Mesenchymal stem cell (in vitro differentiated cells and primary cell): ENCODE results near the gene MSI2.
A peak's percentile ranks its signal among the peaks of the same experiment; 100 is the strongest.

ENCODE experiments used
- DNase-seq: peaks from one replicate; pipeline ENCODE4 v3.0.0-alpha.2; 2013
- H2AFZ ChIP-seq: one replicate; pipeline ENCODE4 v1.6.1; 2013; ENCODE audit warnings: low read depth, mild to moderate bottlenecking, control low read depth, inconsistent platforms, low read length, moderate library complexity
- H2AK5ac ChIP-seq: 2 replicates; pipeline ENCODE4 v1.6.1; 2013; ENCODE audit warnings: low read length, moderate library complexity, mild to moderate bottlenecking, inconsistent platforms; ENCODE audit not compliant: severe bottlenecking
- H2BK120ac ChIP-seq: one replicate; pipeline ENCODE4 v1.6.1; 2013; ENCODE audit warnings: low read depth, mild to moderate bottlenecking, inconsistent platforms, low read length, moderate library complexity
- H2BK12ac ChIP-seq, 2 experiments: one replicate each; pipeline ENCODE4 v1.6.1; 2013; ENCODE audit warnings: inconsistent platforms in 2 of 2, low read length in 2 of 2, mild to moderate bottlenecking in 2 of 2, moderate library complexity in 2 of 2, control low read depth in 1 of 2
- H2BK15ac ChIP-seq: one replicate; pipeline ENCODE4 v1.6.1; 2013; ENCODE audit warnings: mild to moderate bottlenecking, low read depth, inconsistent platforms; ENCODE audit not compliant: poor library complexity, severe bottlenecking
- H2BK5ac ChIP-seq: 2 replicates; pipeline ENCODE4 v1.6.1; 2013; ENCODE audit warnings: low read depth, mild to moderate bottlenecking, low read length, control low read depth, inconsistent platforms; ENCODE audit not compliant: poor library complexity, severe bottlenecking
- H3K14ac ChIP-seq, 2 experiments: one replicate each; pipeline ENCODE4 v1.6.1; 2013; ENCODE audit warnings: inconsistent platforms in 2 of 2, low read length in 2 of 2, control low read depth in 1 of 2, mild to moderate bottlenecking in 1 of 2, moderate library complexity in 1 of 2
- H3K18ac ChIP-seq, 2 experiments: one replicate each; pipeline ENCODE4 v1.6.1; 2013; ENCODE audit warnings: inconsistent platforms in 2 of 2, low read length in 2 of 2, control low read depth in 1 of 2, low read depth in 1 of 2, mild to moderate bottlenecking in 1 of 2
- H3K23ac ChIP-seq, 2 experiments: one replicate each; pipeline ENCODE4 v1.6.1; 2013; ENCODE audit warnings: inconsistent platforms in 2 of 2, low read length in 2 of 2, mild to moderate bottlenecking in 2 of 2, moderate library complexity in 2 of 2, control low read depth in 1 of 2
- H3K27ac ChIP-seq: 2 replicates; pipeline ENCODE4 v1.5.1; 2013; ENCODE audit warnings: mild to moderate bottlenecking, moderate library complexity, low read length, control low read depth, inconsistent platforms; ENCODE audit not compliant: poor library complexity, severe bottlenecking
- H3K27me3 ChIP-seq, 2 experiments: 2 replicates each; pipeline versions ENCODE4 v1.6.1 to v1.7.0; 2013; ENCODE audit warnings: low read length in 2 of 2, mild to moderate bottlenecking in 2 of 2, moderate library complexity in 2 of 2, control low read depth in 1 of 2, inconsistent platforms in 1 of 2; ENCODE audit not compliant: control insufficient read depth in 1 of 2, insufficient read depth in 1 of 2
- H3K36me3 ChIP-seq, 2 experiments: 2 replicates each; pipeline versions ENCODE4 v1.6.1 to v1.7.0; 2013; ENCODE audit warnings: low read length in 2 of 2, control low read depth in 1 of 2, inconsistent platforms in 1 of 2, low read depth in 1 of 2, mild to moderate bottlenecking in 1 of 2; ENCODE audit not compliant: insufficient read depth in 2 of 2, control insufficient read depth in 1 of 2
- H3K4ac ChIP-seq, 2 experiments: one replicate each; pipeline ENCODE4 v1.6.1; 2013; ENCODE audit warnings: inconsistent platforms in 2 of 2, low read length in 2 of 2, mild to moderate bottlenecking in 2 of 2, moderate library complexity in 2 of 2, control low read depth in 1 of 2, low read depth in 1 of 2
- H3K4me1 ChIP-seq: 2 replicates; pipeline ENCODE4 v1.6.1; 2013; ENCODE audit warnings: low read depth, low read length, control low read depth; ENCODE audit not compliant: control insufficient read depth, insufficient read depth
- H3K4me2 ChIP-seq: 2 replicates; pipeline ENCODE4 v1.6.1; 2013; ENCODE audit warnings: low read length, mild to moderate bottlenecking, inconsistent platforms; ENCODE audit not compliant: poor library complexity, severe bottlenecking
- H3K4me3 ChIP-seq, 2 experiments: 2 replicates each; pipeline versions ENCODE4 v1.5.1 to v1.7.0; 2013; ENCODE audit warnings: low read length in 2 of 2, mild to moderate bottlenecking in 2 of 2, control low read depth in 1 of 2, low read depth in 1 of 2; ENCODE audit not compliant: insufficient read depth in 1 of 2
- H3K79me1 ChIP-seq: replicated peaks from 2 replicates; pipeline ENCODE4 v1.6.1; 2013; ENCODE audit warnings: mild to moderate bottlenecking, control low read depth, low read length, inconsistent platforms; ENCODE audit not compliant: poor library complexity, severe bottlenecking
- H3K9ac ChIP-seq: 2 replicates; pipeline ENCODE4 v1.7.0; 2013; ENCODE audit warnings: mild to moderate bottlenecking, low read length, moderate library complexity
- H3K9me3 ChIP-seq: 2 replicates; pipeline ENCODE4 v1.7.0; 2013; ENCODE audit warnings: mild to moderate bottlenecking, low read length; ENCODE audit not compliant: control insufficient read depth
- H4K8ac ChIP-seq: one replicate; pipeline ENCODE4 v1.6.1; 2013; ENCODE audit warnings: inconsistent platforms, mild to moderate bottlenecking, low read length, moderate library complexity
- H4K91ac ChIP-seq: one replicate; pipeline ENCODE4 v1.6.1; 2013; ENCODE audit warnings: mild to moderate bottlenecking, low read length, inconsistent platforms
- whole genome bisulfite sequencing: methylation state at CpG from one replicate; pipeline ENCODE4 v1.1.7; 2013; ENCODE audit warnings: mixed read lengths; 5-methylcytosine and 5-hydroxymethylcytosine counted together

MSI2 gene

DNA sequence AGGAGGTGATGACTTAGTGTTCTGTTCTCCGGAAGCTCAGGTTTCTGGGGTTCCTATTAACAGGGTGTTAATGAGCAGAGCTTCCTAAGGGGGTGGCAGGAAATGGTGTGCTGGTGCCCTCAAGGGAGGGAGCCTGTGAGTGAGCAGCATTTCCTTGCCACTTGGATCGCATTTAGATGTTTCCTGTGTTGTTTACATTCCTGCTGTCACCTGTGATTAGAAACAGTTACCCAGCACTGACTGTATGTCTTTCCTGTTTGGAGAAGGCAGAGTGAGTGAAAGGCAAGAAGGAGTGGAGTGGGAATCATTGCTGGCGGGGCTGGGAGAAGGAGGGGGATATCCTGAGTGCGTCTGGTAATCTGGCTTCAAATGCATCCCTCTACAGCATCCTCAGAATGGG lies 274.2 kb downstream of the MSI2 start:
- no peaks in the 10 kb centered on the region for H3K27me3 ChIP-seq
- no peak overlapping the region for H4K8ac ChIP-seq
- H2BK5ac ChIP-seq, result no peak overlapping the region
- H3K79me1 ChIP-seq, result peaks cover 21% of the 10 kb centered on the region
- peak overlapping the region; percentile 77 for H2BK120ac ChIP-seq
- H3K9ac ChIP-seq, result no peak overlapping the region
- no peak overlapping the region for H3K4me3 ChIP-seq
- peak overlapping the region in 1 of 2 experiments; percentile 24 for H2BK12ac ChIP-seq
- WGBS, result 6% methylated on average over 4 of the region's 4 CpGs
- H3K4me1 ChIP-seq, result peaks cover 15% of the 10 kb centered on the region
- no peak overlapping the region for H3K23ac ChIP-seq
- peak overlapping the region; percentile 5 for H2AK5ac ChIP-seq
- peak overlapping the region; percentile 37 for H3K27ac ChIP-seq
- no peak overlapping the region for H3K4me2 ChIP-seq
- peak; percentile 57 for DNase-seq
- peaks cover 0 to 7% of the 10 kb centered on the region in 2 experiments for H3K36me3 ChIP-seq
- H2BK15ac ChIP-seq, result peak overlapping the region; percentile 54
- peak overlapping the region; percentile 11 to 59 for H3K18ac ChIP-seq
- H2AFZ ChIP-seq, result no peak overlapping the region
- no peaks in the 10 kb centered on the region for H3K9me3 ChIP-seq
- peak overlapping the region; percentile 89 for H4K91ac ChIP-seq
- H3K14ac ChIP-seq, result no peak overlapping the region
- H3K4ac ChIP-seq, result peak overlapping the region in 1 of 2 experiments; percentile 54

DNA sequence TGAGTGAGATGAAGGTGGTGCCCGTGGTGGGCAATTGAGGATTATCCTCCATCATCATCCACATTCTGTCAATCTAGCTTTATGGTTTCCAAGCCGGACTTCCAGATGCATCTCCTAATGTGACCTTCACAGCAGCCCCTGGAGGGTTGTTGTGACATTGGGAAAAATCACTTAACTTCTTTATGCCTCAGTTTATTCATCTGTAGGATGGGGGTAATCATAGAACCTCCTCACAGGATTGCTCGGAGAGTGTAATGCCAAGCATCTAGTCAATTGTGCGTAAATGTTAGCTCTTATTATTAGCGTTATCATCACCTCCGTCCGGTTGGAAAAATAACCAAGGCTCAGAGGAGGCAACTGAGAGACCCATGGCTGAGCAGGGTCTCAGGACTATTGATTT lies 274.8 kb downstream of the MSI2 start:
- no peak overlapping the region for H4K8ac ChIP-seq
- no peak overlapping the region for H2BK5ac ChIP-seq
- no peak overlapping the region for H2AFZ ChIP-seq
- H4K91ac ChIP-seq, result peak overlapping the region; percentile 89
- H2BK120ac ChIP-seq, result peak overlapping the region; percentile 77
- H2BK15ac ChIP-seq, result peak overlapping the region; percentile 54
- peak overlapping the region; percentile 11 to 59 for H3K18ac ChIP-seq
- DNase-seq, result no peak
- H3K4me3 ChIP-seq, result no peak overlapping the region
- H3K14ac ChIP-seq, result no peak overlapping the region
- WGBS, result 99% methylated on average over 5 of the region's 7 CpGs
- peaks cover 16% of the 10 kb centered on the region for H3K4me1 ChIP-seq
- no peak overlapping the region for H3K4me2 ChIP-seq
- H3K9ac ChIP-seq, result no peak overlapping the region
- no peak overlapping the region for H3K23ac ChIP-seq
- H3K4ac ChIP-seq, result peak overlapping the region in 1 of 2 experiments; percentile 54
- H3K27me3 ChIP-seq, result no peaks in the 10 kb centered on the region
- H3K9me3 ChIP-seq, result no peaks in the 10 kb centered on the region
- H3K36me3 ChIP-seq, result peaks cover 0 to 7% of the 10 kb centered on the region in 2 experiments
- peaks cover 20% of the 10 kb centered on the region for H3K79me1 ChIP-seq
- peak overlapping the region; percentile 5 for H2AK5ac ChIP-seq
- H2BK12ac ChIP-seq, result peak overlapping the region; percentile 10 to 56
- H3K27ac ChIP-seq, result no peak overlapping the region

DNA sequence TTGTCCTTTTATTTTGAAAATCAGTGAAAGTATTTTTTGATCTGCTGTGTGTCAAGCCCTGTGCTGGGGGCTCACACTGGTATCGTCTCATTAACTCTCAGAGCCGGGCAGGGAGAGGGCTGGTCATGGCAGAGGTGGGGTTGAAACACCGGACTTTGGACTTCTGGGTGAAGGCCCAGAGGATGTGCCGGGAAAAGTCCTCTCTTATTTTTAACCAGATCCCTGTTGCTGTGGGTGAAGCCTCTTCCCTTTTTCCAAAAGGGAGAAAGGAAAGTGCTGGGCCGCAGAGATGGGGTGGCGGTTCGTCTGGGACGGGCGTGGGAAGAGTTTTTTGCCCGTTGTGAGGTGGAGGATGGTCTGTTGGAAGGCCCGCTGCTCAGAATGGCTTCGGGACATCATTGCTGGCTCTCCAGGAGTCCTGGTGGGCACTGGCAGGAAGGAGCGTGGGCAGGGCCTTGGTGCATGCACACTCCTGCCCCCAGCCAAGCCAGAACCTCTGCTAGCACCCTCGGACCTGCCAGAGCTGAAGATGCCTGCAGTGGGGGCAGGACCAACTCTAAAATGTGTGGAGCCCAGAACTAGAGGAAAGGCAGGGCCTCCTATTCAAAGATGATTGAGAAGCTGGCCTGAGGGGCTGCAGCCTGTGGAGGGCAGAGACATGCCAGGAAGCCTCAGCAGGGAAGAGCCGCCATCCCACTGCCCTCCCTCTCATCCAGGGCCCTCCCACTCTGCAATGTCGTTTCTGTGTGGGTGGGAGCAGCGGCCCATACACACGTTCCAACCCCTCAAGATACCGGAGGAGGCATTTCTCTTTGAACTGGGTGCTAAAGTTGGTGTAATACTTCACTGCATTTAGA lies 275.6 kb downstream of the MSI2 start:
- Histone ChIP-seq H3K4me2 (no peak overlapping the region), H2AFZ (no peak overlapping the region), H3K14ac (no peak overlapping the region), H2AK5ac (no peak overlapping the region), H2BK12ac (peak overlapping the region; percentile 56 to 67), H3K9ac (no peak overlapping the region), H4K91ac (peak overlapping the region; percentile 70), H2BK120ac (no peak overlapping the region), H3K4me3 (no peak overlapping the region), H3K9me3 (no peaks in the 10 kb centered on the region), H2BK5ac (no peak overlapping the region), H3K27me3 (no peaks in the 10 kb centered on the region), H3K18ac (peak overlapping the region in 1 of 2 experiments; percentile 84), H3K36me3 (peaks cover 0 to 7% of the 10 kb centered on the region in 2 experiments), H4K8ac (no peak overlapping the region), H3K23ac (no peak overlapping the region), H3K4me1 (peaks cover 16% of the 10 kb centered on the region), H3K27ac (no peak overlapping the region), H3K79me1 (peaks cover 20% of the 10 kb centered on the region), H2BK15ac (peak overlapping the region; percentile 75), H3K4ac (peak overlapping the region in 1 of 2 experiments; percentile 33)
- WGBS, result 90% methylated on average over 19 of the region's 19 CpGs
- DNase-seq, result no peak

DNA sequence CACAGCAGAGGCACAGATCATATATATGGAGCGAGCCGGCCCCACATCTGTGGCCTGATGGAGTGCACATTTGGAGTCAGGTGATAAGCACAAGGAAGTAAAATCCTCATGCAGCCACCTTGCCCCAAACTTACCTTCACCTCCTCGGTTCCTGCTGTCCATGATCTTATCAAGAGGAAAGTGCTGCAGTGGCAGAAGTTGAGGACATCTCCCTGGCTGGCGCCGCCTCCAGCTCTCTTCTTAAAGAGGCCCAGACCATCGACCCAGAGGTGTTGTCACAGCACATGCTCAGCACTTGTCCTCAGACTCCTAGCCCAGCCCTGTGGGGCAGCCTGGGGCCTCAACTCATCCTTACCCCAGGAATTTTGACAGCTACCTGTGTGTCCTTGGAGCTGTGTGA lies 276.2 kb downstream of the MSI2 start:
- Histone ChIP-seq H3K27me3 (peaks cover 0 to 2% of the 10 kb centered on the region in 2 experiments), H2BK15ac (no peak overlapping the region), H3K79me1 (peaks cover 21% of the 10 kb centered on the region), H3K36me3 (peaks cover 0 to 7% of the 10 kb centered on the region in 2 experiments), H3K27ac (no peak overlapping the region), H2AK5ac (no peak overlapping the region), H2AFZ (no peak overlapping the region), H2BK5ac (no peak overlapping the region), H4K91ac (no peak overlapping the region), H4K8ac (no peak overlapping the region), H3K9me3 (no peaks in the 10 kb centered on the region), H3K4me2 (no peak overlapping the region), H3K23ac (no peak overlapping the region), H3K4me1 (peaks cover 17% of the 10 kb centered on the region), H3K18ac (no peak overlapping the region), H3K14ac (no peak overlapping the region), H3K4me3 (no peak overlapping the region), H2BK120ac (peak overlapping the region; percentile 29), H2BK12ac (peak overlapping the region in 1 of 2 experiments; percentile 27), H3K4ac (peak overlapping the region in 1 of 2 experiments; percentile 12), H3K9ac (no peak overlapping the region)
- no peak for DNase-seq
- 87% methylated on average over 4 of the region's 6 CpGs for WGBS
